Skin of body (tissue), 2 donors: ENCODE results near the gene PC. TPM values are rescaled to one million over a fixed set of nuclear protein-coding genes. Genes with fewer than 3 reads are reported as not detected.

ENCODE experiments used
- DNase-seq: peaks from one replicate; lab custom pipeline; 2025; lab: John Stamatoyannopoulos, UW
- total RNA-seq: library from RNA; depleted of rRNA; stranded (reverse); fragments of >200 nt; gene quantifications from one replicate; pipeline ENCODE4 v1.2.3, GENCODE V29; 2014

The PC gene
- total RNA-seq, 1 donor from 2014 or later, result 33.1 TPM

- peak; percentile 89 for DNase-seq
Observed at GRCh38 chr11:66855574-66856495, 102.3 kb downstream of the PC start.

GRCh38 chr11:66854729-66855211, 103.4 kb downstream of the PC start:
- DNase-seq, result no peak

- DNase-seq, result no peak
Observed at GRCh38 chr11:66854231-66854661, 103.9 kb downstream of the PC start.

GRCh38 chr11:66853242-66854229, 104.6 kb downstream of the PC start:
- DNase-seq, result no peak

GRCh38 chr11:66852466-66853241, 105.5 kb downstream of the PC start:
- DNase-seq, result no peak

GRCh38 chr11:66851698-66852465, 106.3 kb downstream of the PC start:
- DNase-seq, result no peak

- no peak for DNase-seq
Observed at GRCh38 chr11:66851239-66851596, 107.0 kb downstream of the PC start.

- no peak for DNase-seq
Observed at GRCh38 chr11:66850588-66851238, 107.5 kb downstream of the PC start.

- no peak for DNase-seq
Observed at GRCh38 chr11:66850235-66850587, 108.0 kb downstream of the PC start.

GRCh38 chr11:66849501-66850234, 108.5 kb downstream of the PC start:
- DNase-seq, result no peak

GRCh38 chr11:66848671-66849500, 109.3 kb downstream of the PC start:
- no peak for DNase-seq

GRCh38 chr11:66847461-66848232, 110.5 kb downstream of the PC start:
- DNase-seq, result no peak

- no peak for DNase-seq
Observed at GRCh38 chr11:66846671-66847091, 111.5 kb downstream of the PC start.

- no peak for DNase-seq
Observed at GRCh38 chr11:66845876-66846212, 112.3 kb downstream of the PC start.

- DNase-seq, result no peak
Observed at GRCh38 chr11:66845143-66845875, 112.9 kb downstream of the PC start.

- no peak for DNase-seq
Observed at GRCh38 chr11:66844496-66845142, 113.6 kb downstream of the PC start.
